Measurements from ENCODE around the gene QRSL1.

Gene QRSL1

GRCh38 chr6:106626485-106626884 is 2.9 kb upstream of the QRSL1 start:
- TF ChIP-seq POLR2AphosphoS5 (IDR thresholded peaks at IDR 0.05; ENCODE audit: low read depth, low read length) (no peak), REST (IDR thresholded peaks at IDR 0.05; ENCODE audit: insufficient read depth in 1 of 2, low read depth in 2 of 2, low read length in 2 of 2) (no peak), TAF1 (IDR thresholded peaks at IDR 0.05; ENCODE audit: borderline replicate concordance, insufficient read depth, low read length) (no peak), FOXP2 (optimal IDR thresholded peaks at IDR 0.05; ENCODE audit: borderline replicate concordance, extremely low read depth, extremely low read length, insufficient read depth) (no peak), SIN3A (IDR thresholded peaks at IDR 0.05; ENCODE audit: borderline replicate concordance, insufficient read depth, low read length) (no peak)

GRCh38 chr6:106628658-106629102 is 698 bp upstream of the QRSL1 start:
- TF ChIP-seq REST (IDR thresholded peaks at IDR 0.05; ENCODE audit: insufficient read depth in 1 of 2, low read depth in 2 of 2, low read length in 2 of 2) = no peak
- TF ChIP-seq TAF1 (IDR thresholded peaks at IDR 0.05; ENCODE audit: borderline replicate concordance, insufficient read depth, low read length) = no peak
- TF ChIP-seq SIN3A (IDR thresholded peaks at IDR 0.05; ENCODE audit: borderline replicate concordance, insufficient read depth, low read length) = no peak
- TF ChIP-seq POLR2AphosphoS5 (IDR thresholded peaks at IDR 0.05; ENCODE audit: low read depth, low read length) = no peak
- TF ChIP-seq FOXP2 (optimal IDR thresholded peaks at IDR 0.05; ENCODE audit: borderline replicate concordance, extremely low read depth, extremely low read length, insufficient read depth) = no peak

GRCh38 chr6:106629859-106630163 is 433 bp downstream of the QRSL1 start:
- TF ChIP-seq POLR2AphosphoS5 (IDR thresholded peaks at IDR 0.05; ENCODE audit: low read depth, low read length) (no peak), SIN3A (IDR thresholded peaks at IDR 0.05; ENCODE audit: borderline replicate concordance, insufficient read depth, low read length) (no peak), TAF1 (IDR thresholded peaks at IDR 0.05; ENCODE audit: borderline replicate concordance, insufficient read depth, low read length) (no peak), FOXP2 (optimal IDR thresholded peaks at IDR 0.05; ENCODE audit: borderline replicate concordance, extremely low read depth, extremely low read length, insufficient read depth) (no peak)

GRCh38 chr6:106630366-106630765 is 988 bp downstream of the QRSL1 start:
- no peak for TF ChIP-seq SIN3A (IDR thresholded peaks at IDR 0.05; ENCODE audit: borderline replicate concordance, insufficient read depth, low read length)
- TF ChIP-seq TAF1 (IDR thresholded peaks at IDR 0.05; ENCODE audit: borderline replicate concordance, insufficient read depth, low read length) = no peak
- no peak for TF ChIP-seq POLR2AphosphoS5 (IDR thresholded peaks at IDR 0.05; ENCODE audit: low read depth, low read length)
- TF ChIP-seq REST (IDR thresholded peaks at IDR 0.05; ENCODE audit: insufficient read depth in 1 of 2, low read depth in 2 of 2, low read length in 2 of 2) = no peak
- no peak for TF ChIP-seq FOXP2 (optimal IDR thresholded peaks at IDR 0.05; ENCODE audit: borderline replicate concordance, extremely low read depth, extremely low read length, insufficient read depth)

- no peak for TF ChIP-seq TAF1 (IDR thresholded peaks at IDR 0.05; ENCODE audit: borderline replicate concordance, insufficient read depth, low read length)
- no peak for TF ChIP-seq FOXP2 (optimal IDR thresholded peaks at IDR 0.05; ENCODE audit: borderline replicate concordance, extremely low read depth, extremely low read length, insufficient read depth)
- no peak for TF ChIP-seq REST (IDR thresholded peaks at IDR 0.05; ENCODE audit: insufficient read depth in 1 of 2, low read depth in 2 of 2, low read length in 2 of 2)
- TF ChIP-seq POLR2AphosphoS5 (IDR thresholded peaks at IDR 0.05; ENCODE audit: low read depth, low read length) = no peak
- no peak for TF ChIP-seq SIN3A (IDR thresholded peaks at IDR 0.05; ENCODE audit: borderline replicate concordance, insufficient read depth, low read length)
Measured at GRCh38 chr6:106631346-106631745, 2.0 kb downstream of the QRSL1 start.
